Neuronal stem cell (in vitro differentiated cells): ENCODE data around the gene KIF16B.
A peak's percentile ranks its signal among the peaks of the same experiment; 100 is the strongest.

Experiments used
- DNase-seq: peaks from one replicate; pipeline ENCODE4 v3.0.0-alpha.2; 2013; ENCODE audit warnings: low spot score
- H2AFZ ChIP-seq: one replicate; pipeline ENCODE4 v1.6.1; 2013; ENCODE audit warnings: mild to moderate bottlenecking, low read length, inconsistent platforms
- H2AK5ac ChIP-seq: 2 replicates; pipeline ENCODE4 v1.6.1; 2013; ENCODE audit warnings: low read depth, mild to moderate bottlenecking, inconsistent platforms, low read length, moderate library complexity, mixed read lengths
- H2BK120ac ChIP-seq: 2 replicates; pipeline ENCODE4 v1.6.1; 2013; ENCODE audit warnings: low read depth, mild to moderate bottlenecking, inconsistent platforms, low read length, moderate library complexity, mixed read lengths
- H2BK12ac ChIP-seq: one replicate; pipeline ENCODE4 v1.6.1; 2013; ENCODE audit warnings: low read length, inconsistent platforms
- H2BK15ac ChIP-seq: 2 replicates; pipeline ENCODE4 v1.6.1; 2013; ENCODE audit warnings: mild to moderate bottlenecking, low read length, inconsistent platforms, mixed read lengths
- H2BK5ac ChIP-seq: one replicate; pipeline ENCODE4 v1.6.1; 2013; ENCODE audit warnings: inconsistent platforms, mild to moderate bottlenecking, low read length, moderate library complexity
- H3K14ac ChIP-seq: one replicate; pipeline ENCODE4 v1.6.1; 2013; ENCODE audit warnings: low read length, inconsistent platforms
- H3K18ac ChIP-seq: 2 replicates; pipeline ENCODE4 v1.6.1; 2013; ENCODE audit warnings: low read length, inconsistent platforms
- H3K23ac ChIP-seq: 2 replicates; pipeline ENCODE4 v1.6.1; 2013; ENCODE audit warnings: low read depth, mild to moderate bottlenecking, mixed read lengths, low read length, inconsistent platforms; ENCODE audit not compliant: poor library complexity
- H3K27ac ChIP-seq: replicated peaks from 3 replicates; pipeline ENCODE4 v1.5.1; 2013; ENCODE audit warnings: low read length, inconsistent platforms
- H3K27me3 ChIP-seq, 3 experiments: 2 replicates each; pipeline ENCODE4 v1.6.1; 2013; ENCODE audit warnings: low read length in 3 of 3, mild to moderate bottlenecking in 2 of 3, inconsistent platforms in 1 of 3, low read depth in 1 of 3, mixed read lengths in 1 of 3, moderate library complexity in 1 of 3; ENCODE audit not compliant: control insufficient read depth in 3 of 3, insufficient read depth in 3 of 3
- H3K36me3 ChIP-seq, 2 donors: replicated peaks in 1 of 2; 2 replicates each; pipeline ENCODE4 v1.6.1; 2013; ENCODE audit warnings: low read length in 2 of 2; ENCODE audit not compliant: control insufficient read depth in 2 of 2, insufficient read depth in 2 of 2
- H3K4ac ChIP-seq: 2 replicates; pipeline ENCODE4 v1.6.1; 2013; ENCODE audit warnings: inconsistent platforms, mild to moderate bottlenecking, low read length, moderate library complexity
- H3K4me1 ChIP-seq, 2 donors: 1 replicate in 1 of 2; 2 replicates in 1 of 2; pipeline ENCODE4 v1.6.1; 2013; ENCODE audit warnings: low read length in 2 of 2, low read depth in 1 of 2; ENCODE audit not compliant: control insufficient read depth in 2 of 2, insufficient read depth in 1 of 2
- H3K4me2 ChIP-seq: one replicate; pipeline ENCODE4 v1.6.1; 2013; ENCODE audit warnings: mild to moderate bottlenecking, low read length, inconsistent platforms; ENCODE audit not compliant: insufficient read depth, poor library complexity, severe bottlenecking
- H3K4me3 ChIP-seq, 2 donors: 2 replicates each; pipeline ENCODE4 v1.5.1; 2013; ENCODE audit warnings: low read length in 2 of 2, mild to moderate bottlenecking in 2 of 2, inconsistent platforms in 1 of 2, moderate library complexity in 1 of 2
- H3K79me1 ChIP-seq: one replicate; pipeline ENCODE4 v1.6.1; 2013; ENCODE audit warnings: low read depth, mild to moderate bottlenecking, inconsistent platforms, low read length, moderate library complexity
- H3K9ac ChIP-seq: one replicate; pipeline ENCODE4 v1.6.1; 2013; ENCODE audit warnings: mild to moderate bottlenecking, low read depth, low read length, inconsistent platforms; ENCODE audit not compliant: poor library complexity
- H3K9me3 ChIP-seq, 2 donors: replicated peaks in 1 of 2; 2 replicates each; pipeline versions ENCODE3 to v1.6.1; 2013; ENCODE audit warnings: low read length in 2 of 2, mild to moderate bottlenecking in 2 of 2, inconsistent platforms in 1 of 2, low read depth in 1 of 2, mixed read lengths in 1 of 2, moderate library complexity in 1 of 2; ENCODE audit not compliant: control insufficient read depth in 2 of 2, insufficient read depth in 1 of 2
- H4K8ac ChIP-seq: one replicate; pipeline ENCODE4 v1.6.1; 2013; ENCODE audit warnings: low read depth, mild to moderate bottlenecking, inconsistent platforms, low read length, moderate library complexity
- H4K91ac ChIP-seq: one replicate; pipeline ENCODE4 v1.6.1; 2013; ENCODE audit warnings: low read length, low read depth, mild to moderate bottlenecking, inconsistent platforms; ENCODE audit not compliant: poor library complexity
- WGBS, 2 donors: extraction: QIAGEN DNeasy Blood & Tissue Kit; methylation state at CpG; one replicate each; pipeline ENCODE4 v1.1.7; 2013; ENCODE audit warnings: missing lambda C conversion rate in 2 of 2, mixed read lengths in 1 of 2; ENCODE audit not compliant: insufficient read length in 2 of 2, insufficient replicate concordance in 1 of 2; ENCODE audit errors: extremely low coverage in 2 of 2; 5-methylcytosine and 5-hydroxymethylcytosine counted together

The KIF16B gene

DNA sequence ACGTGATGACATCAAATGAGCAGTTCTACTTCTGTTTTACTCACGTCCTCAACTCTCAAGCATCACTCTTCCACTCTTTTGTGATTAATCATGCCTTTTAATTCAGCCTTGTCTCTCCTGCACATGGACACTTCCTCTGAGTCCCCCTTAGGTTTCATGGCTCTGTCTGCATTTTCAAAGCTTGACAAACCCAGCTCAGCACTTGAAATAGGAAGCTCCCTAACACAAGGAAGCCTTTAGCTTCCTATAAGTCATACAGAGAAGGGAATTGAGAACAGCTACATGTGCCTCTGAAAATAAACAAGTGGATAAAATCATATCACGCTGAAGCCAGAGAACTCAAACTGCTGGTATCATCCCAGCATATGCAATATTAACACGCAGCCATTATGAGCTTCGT is 21.2 kb downstream of the KIF16B start:
- no peak overlapping the region for H2BK5ac ChIP-seq
- H3K9me3 ChIP-seq: peaks cover 10 to 22% of the 10 kb centered on the region in 2 donors
- H2BK15ac ChIP-seq: no peak overlapping the region
- no peak overlapping the region for H2BK120ac ChIP-seq
- no peak overlapping the region for H2AK5ac ChIP-seq
- no peak for DNase-seq
- H2BK12ac ChIP-seq: no peak overlapping the region
- no peak overlapping the region for H4K8ac ChIP-seq
- peaks cover 4% of the 10 kb centered on the region for H3K79me1 ChIP-seq
- no peak overlapping the region for H4K91ac ChIP-seq
- no peak overlapping the region for H3K18ac ChIP-seq
- H3K4me3 ChIP-seq: no peak overlapping the region
- H3K27me3 ChIP-seq: no peaks in the 10 kb centered on the region
- H3K9ac ChIP-seq: no peak overlapping the region
- WGBS, 2 donors: no CpG with 5 or more reads among the region's 5 CpGs
- no peaks in the 10 kb centered on the region for H3K36me3 ChIP-seq
- H3K4ac ChIP-seq: no peak overlapping the region
- no peak overlapping the region for H2AFZ ChIP-seq
- no peak overlapping the region for H3K14ac ChIP-seq
- H3K27ac ChIP-seq: no peak overlapping the region
- H3K23ac ChIP-seq: no peak overlapping the region
- peaks cover 0 to 9% of the 10 kb centered on the region in 2 donors for H3K4me1 ChIP-seq
- no peak overlapping the region for H3K4me2 ChIP-seq

DNA sequence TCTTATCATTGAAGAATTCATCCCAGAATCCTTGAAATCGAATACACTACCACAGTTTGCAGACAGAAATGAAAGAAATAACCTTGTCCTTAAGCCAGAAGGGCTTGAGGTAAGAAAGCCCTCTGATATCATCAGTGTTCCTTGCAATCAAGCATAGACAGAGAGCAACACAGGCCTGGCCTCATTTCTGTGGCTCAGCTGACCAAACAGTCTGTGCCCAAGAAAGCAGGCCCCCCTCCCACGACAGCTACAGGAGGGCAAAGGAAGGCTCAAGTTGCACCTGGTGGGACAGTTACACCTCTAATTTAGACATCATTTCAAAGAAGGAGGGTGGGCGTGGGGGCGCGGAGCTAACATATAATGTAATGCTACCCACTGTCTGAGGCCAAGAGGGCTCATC is 21.6 kb downstream of the KIF16B start:
- peaks cover 4% of the 10 kb centered on the region for H3K79me1 ChIP-seq
- H3K9ac ChIP-seq: no peak overlapping the region
- no peak for DNase-seq
- no peak overlapping the region for H4K91ac ChIP-seq
- H2BK12ac ChIP-seq: no peak overlapping the region
- no peak overlapping the region for H2BK5ac ChIP-seq
- no peaks in the 10 kb centered on the region for H3K36me3 ChIP-seq
- peaks cover 10 to 22% of the 10 kb centered on the region in 2 donors for H3K9me3 ChIP-seq
- no CpG with 5 or more reads among the region's 5 CpGs for whole genome bisulfite sequencing, 2 donors
- no peak overlapping the region for H3K4me3 ChIP-seq
- no peak overlapping the region for H2BK120ac ChIP-seq
- no peak overlapping the region for H4K8ac ChIP-seq
- peaks cover 0 to 9% of the 10 kb centered on the region in 2 donors for H3K4me1 ChIP-seq
- no peaks in the 10 kb centered on the region for H3K27me3 ChIP-seq
- no peak overlapping the region for H3K18ac ChIP-seq
- H3K4me2 ChIP-seq: no peak overlapping the region
- no peak overlapping the region for H2AFZ ChIP-seq
- H2BK15ac ChIP-seq: no peak overlapping the region
- no peak overlapping the region for H2AK5ac ChIP-seq
- H3K4ac ChIP-seq: no peak overlapping the region
- H3K27ac ChIP-seq: no peak overlapping the region
- H3K14ac ChIP-seq: no peak overlapping the region
- no peak overlapping the region for H3K23ac ChIP-seq

DNA sequence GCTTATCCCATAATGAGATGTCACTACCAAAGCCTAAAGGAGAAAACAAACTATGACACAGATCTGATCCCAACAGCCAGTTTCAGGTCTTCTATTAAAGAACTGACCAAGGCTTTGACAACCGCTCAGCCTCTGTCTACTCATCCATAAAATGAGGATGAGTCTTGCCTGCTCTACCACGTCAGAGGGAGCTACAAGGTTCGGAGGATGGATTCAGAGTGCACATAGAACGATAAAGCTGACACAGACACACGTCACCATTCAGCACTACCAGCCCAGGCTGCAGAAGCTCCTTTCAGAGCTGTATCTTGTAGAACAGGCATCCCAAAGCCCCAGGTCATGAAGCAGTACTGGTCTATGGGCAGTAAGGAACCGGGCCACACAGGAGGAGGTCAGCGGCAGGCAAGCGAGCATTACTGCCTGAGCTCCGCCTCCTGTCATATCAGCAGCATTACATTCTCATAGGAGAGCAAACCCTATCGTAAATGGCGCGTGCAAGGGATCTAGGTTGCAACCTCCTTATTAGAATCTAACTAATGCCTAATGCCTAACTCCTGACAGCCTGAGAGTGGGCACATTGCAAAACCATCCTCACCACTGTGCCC is 25.1 kb downstream of the KIF16B start:
- no peak overlapping the region for H3K23ac ChIP-seq
- H3K4me3 ChIP-seq: no peak overlapping the region
- no peak overlapping the region for H2BK120ac ChIP-seq
- H3K4me2 ChIP-seq: no peak overlapping the region
- no peak overlapping the region for H2AFZ ChIP-seq
- no peaks in the 10 kb centered on the region for H3K36me3 ChIP-seq
- DNase-seq: no peak
- no peaks in the 10 kb centered on the region for H3K27me3 ChIP-seq
- no CpG with 5 or more reads among the region's 12 CpGs for WGBS, 2 donors
- H2BK12ac ChIP-seq: no peak overlapping the region
- no peak overlapping the region for H3K9ac ChIP-seq
- no peak overlapping the region for H2BK5ac ChIP-seq
- no peak overlapping the region for H3K27ac ChIP-seq
- H3K4ac ChIP-seq: no peak overlapping the region
- H3K18ac ChIP-seq: peak overlapping the region; percentile 21
- no peak overlapping the region for H2BK15ac ChIP-seq
- H3K14ac ChIP-seq: no peak overlapping the region
- H2AK5ac ChIP-seq: no peak overlapping the region
- peaks cover 0 to 9% of the 10 kb centered on the region in 2 donors for H3K4me1 ChIP-seq
- H4K91ac ChIP-seq: no peak overlapping the region
- no peaks in the 10 kb centered on the region for H3K79me1 ChIP-seq
- no peak overlapping the region for H4K8ac ChIP-seq
- H3K9me3 ChIP-seq: peaks cover 0 to 6% of the 10 kb centered on the region in 2 donors

DNA sequence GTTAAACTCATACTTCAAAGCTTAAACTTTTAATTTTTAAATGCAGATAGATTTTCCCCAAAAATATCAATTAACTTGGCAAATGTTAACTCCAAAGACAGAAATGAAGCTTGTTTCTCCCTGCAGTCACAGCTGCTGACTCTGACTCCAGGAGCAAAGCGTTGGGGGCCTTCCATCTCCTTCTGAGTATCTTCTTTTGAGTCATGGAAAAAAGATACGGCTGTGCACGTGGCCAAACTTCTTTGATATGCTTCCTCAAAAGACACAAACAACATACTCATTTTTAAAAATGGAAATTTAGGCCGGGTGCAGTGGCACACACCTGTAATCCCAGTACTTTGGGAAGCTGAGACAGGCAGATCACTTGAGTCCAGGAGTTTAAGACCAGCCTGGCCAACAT is 28.3 kb downstream of the KIF16B start:
- Histone ChIP-seq H4K8ac (no peak overlapping the region), H3K23ac (no peak overlapping the region), H2BK15ac (no peak overlapping the region), H2AK5ac (no peak overlapping the region), H3K4me3 (no peak overlapping the region), H3K27ac (no peak overlapping the region), H2BK5ac (no peak overlapping the region), H3K9ac (no peak overlapping the region), H2BK12ac (no peak overlapping the region), H3K27me3 (no peaks in the 10 kb centered on the region), H2AFZ (no peak overlapping the region), H3K9me3 (no peaks in the 10 kb centered on the region), H3K4me1 (peaks cover 0 to 9% of the 10 kb centered on the region in 2 donors), H3K4ac (no peak overlapping the region), H3K4me2 (no peak overlapping the region), H4K91ac (no peak overlapping the region), H2BK120ac (no peak overlapping the region), H3K18ac (no peak overlapping the region), H3K79me1 (no peaks in the 10 kb centered on the region), H3K36me3 (no peaks in the 10 kb centered on the region), H3K14ac (no peak overlapping the region)
- no peak for DNase-seq
- no CpG with 5 or more reads among the region's 4 CpGs for WGBS, 2 donors
